Cortex of kidney (tissue), 1 donor: ENCODE results near the gene HMGB4.

Source experiments
- DNase-seq: peaks from one replicate; lab custom pipeline; 2025; lab: John Stamatoyannopoulos, UW

Gene HMGB4

GRCh38 chr1:33863779-33864178 lies at the start of gene HMGB4:
Gene HMGB4 (plus strand): TSS chr1:33864079. CDS start chr1:33864192, 113 bp downstream.
- no peak for DNase-seq

DNA sequence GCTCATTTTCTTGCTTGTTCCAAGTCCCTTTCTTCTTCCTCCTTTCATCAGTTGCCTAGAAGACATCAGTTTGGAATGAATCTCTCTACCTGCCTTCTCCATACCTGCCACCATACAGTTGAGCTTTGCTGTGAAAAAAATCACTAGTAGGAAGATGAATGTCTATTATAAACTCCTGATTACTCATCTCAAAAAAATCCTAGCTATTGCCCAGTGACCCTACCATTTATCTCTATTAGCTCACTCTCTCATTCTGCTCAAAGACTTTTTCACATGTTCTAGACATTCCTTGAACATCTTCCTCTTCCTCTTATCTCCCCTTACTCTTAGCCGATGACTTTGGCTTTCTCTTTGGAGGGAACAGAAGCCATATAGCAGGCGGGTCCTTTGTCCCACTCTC lies 49.7 kb upstream of the HMGB4 start:
- no peak for DNase-seq

DNA sequence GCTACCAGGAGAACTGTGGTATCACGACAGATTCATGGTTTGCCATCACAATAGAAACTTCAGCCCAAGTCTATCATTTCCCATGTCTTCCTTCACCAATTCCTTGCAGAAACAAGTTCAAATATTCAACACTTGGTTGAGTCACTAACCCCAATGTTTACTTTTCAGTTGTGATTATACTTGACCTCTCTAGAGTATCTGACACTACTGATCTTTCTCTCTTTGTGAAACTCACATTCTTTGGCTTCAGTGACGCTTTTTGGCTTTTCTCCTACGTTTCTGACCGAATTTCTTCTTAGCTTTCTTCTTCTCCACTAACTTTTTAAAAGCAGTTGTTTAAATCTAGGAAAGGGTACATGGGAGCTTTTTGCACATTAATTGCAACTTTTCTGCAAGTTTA lies 48.8 kb upstream of the HMGB4 start:
- DNase-seq, result no peak

- no peak for DNase-seq
Measured at GRCh38 chr1:33818071-33818470, 45.8 kb upstream of the HMGB4 start.

- no peak for DNase-seq
Measured at GRCh38 chr1:33819290-33819912, 44.5 kb upstream of the HMGB4 start.

DNA sequence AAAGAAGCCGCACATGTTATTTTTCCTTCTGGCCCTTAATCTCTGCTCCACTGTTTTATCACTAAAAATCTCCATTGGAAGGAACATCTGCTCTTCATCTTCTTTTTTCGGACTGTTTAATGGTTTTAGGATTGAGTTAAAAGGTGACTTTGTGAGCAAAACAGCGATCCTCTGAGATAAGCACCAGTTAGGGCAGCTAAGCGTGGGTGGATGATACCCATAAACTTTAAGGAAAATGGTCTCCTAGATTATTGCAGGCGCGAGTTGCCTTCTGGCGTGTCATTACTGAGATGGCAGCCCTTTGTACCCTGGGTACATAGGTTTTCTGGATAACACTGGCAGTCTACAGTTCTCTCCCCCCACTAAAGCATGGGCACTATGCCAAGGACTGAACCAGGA lies 44.0 kb upstream of the HMGB4 start:
- DNase-seq, result no peak

DNA sequence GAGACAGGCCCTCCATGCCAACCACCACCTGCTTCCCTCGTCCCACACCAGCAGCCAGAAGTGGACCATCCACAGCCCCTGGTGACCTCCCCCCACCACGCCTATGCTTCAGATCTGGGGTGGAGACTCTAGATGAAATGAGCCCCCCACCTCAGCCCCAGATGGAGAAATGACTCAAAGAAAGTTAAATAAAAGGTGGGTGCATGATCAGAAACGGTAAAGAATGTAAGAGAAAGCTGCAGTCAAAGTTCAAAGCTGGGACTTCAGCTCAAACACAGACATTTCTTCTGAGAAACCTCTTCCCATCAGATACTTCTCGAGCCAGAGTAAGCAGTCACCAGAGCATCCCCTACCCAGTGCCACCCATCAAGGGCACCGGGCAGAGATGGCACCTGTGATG lies 43.1 kb upstream of the HMGB4 start:
- no peak for DNase-seq

DNA sequence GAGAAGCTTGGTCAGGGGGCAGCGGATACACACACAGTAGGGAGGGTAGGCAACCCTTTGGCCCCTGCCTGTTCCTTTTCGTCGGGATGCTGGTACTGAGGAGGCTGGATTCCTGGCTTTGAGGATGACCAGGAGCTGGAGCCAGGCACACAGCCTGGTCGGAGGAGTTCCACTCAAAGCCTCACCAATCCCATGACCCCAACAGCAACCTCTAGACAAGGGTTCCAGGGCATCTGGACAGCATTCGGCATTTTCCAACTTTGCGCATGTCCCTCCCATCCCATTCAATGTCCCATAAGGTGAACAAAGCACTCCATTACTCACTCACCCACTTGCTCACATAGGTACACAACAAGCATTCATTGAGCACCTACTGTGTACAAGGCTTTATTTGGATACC lies 42.6 kb upstream of the HMGB4 start:
- DNase-seq, result no peak

DNA sequence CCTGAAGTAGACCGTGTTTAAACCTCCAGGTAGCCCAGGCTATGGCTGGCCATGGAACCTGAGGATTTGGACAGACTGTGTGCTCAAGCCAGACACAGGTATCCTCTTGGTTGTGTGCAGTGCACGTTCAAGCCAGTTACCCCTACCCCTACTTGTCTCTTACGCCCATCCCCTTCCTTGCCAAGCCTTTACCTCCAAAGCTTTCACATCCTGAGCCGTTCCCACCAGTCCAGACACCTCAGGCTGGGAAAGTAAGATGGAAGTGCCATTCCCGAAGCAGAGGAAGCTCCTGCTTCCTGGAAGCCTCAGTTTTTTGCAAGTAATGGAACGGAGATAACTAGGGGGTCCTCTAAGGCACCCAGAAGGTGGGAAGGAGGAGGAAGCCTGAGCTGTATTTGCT lies 41.5 kb upstream of the HMGB4 start:
- DNase-seq, result no peak

- no peak for DNase-seq
Measured at GRCh38 chr1:33823401-33823800, 40.5 kb upstream of the HMGB4 start.

DNA sequence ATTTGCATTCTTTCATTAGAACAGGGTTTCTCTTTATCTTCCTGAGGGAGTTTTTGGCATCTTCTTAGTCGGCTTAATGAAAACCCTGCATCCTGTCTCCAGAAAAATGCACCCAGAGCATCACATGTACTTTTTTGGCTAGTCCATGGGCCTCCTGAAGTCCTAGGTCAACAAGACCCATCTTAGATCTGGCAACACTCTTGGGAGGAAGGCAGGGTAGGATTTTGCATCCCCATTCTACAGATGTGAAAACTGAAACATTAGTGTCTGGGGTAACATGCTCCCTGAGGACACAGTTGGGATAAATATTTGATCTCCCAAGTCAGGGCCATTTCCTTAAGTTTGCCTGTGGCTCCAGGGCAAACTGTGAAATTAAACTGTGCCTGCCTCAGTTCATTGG lies 40.0 kb upstream of the HMGB4 start:
- DNase-seq, result no peak

- DNase-seq, result no peak
Measured at GRCh38 chr1:33824321-33824720, 39.6 kb upstream of the HMGB4 start.

DNA sequence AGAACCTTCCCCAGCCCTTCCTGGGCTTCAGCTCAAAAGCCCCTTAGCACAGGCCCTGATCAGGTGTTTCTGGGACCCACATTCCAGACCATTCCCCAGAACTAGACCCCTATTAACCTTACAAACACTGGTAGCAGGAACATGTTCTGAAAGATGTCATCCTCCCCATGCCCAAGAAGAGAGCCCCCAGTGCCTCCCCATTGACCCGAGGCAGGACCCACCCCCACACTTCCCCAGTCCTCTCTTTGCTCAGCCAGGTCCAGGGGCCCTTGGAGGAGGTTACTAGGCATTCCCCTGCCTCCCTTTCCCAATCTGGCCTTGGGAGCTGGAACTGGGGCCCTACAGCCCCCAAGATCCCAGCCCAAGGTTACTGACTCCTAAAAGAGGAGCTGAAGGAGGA lies 38.9 kb upstream of the HMGB4 start:
- DNase-seq, result no peak

GRCh38 chr1:33825506-33825905 lies 38.4 kb upstream of the HMGB4 start:
- no peak for DNase-seq

GRCh38 chr1:33826311-33826710 lies 37.6 kb upstream of the HMGB4 start:
- DNase-seq, result no peak

- no peak for DNase-seq
Measured at GRCh38 chr1:33826711-33827110, 37.2 kb upstream of the HMGB4 start.

GRCh38 chr1:33828059-33828458 lies 35.8 kb upstream of the HMGB4 start:
- no peak for DNase-seq

DNA sequence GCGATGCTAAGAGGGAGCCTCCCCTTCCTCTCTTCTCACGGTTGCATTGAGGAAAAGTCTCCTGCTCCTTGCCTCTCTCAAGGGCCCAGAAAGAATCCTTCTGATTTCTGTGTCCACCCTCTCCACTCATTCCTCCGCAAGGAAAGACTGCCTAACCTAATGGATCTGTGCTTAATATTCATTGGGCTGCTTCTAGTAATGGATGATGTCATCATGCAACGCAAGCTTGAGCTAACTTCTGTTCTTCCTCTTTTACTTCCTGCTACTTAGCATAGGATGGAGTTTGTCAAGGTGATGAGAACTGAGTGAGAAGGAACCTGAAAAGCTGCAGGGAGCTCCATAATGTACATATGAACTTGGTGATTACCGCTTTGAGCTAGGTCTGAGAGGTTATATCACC lies 35.2 kb upstream of the HMGB4 start:
- no peak for DNase-seq

GRCh38 chr1:33836911-33837310 lies 27.0 kb upstream of the HMGB4 start:
- no peak for DNase-seq

GRCh38 chr1:33837635-33838034 lies 26.2 kb upstream of the HMGB4 start:
- no peak for DNase-seq

DNA sequence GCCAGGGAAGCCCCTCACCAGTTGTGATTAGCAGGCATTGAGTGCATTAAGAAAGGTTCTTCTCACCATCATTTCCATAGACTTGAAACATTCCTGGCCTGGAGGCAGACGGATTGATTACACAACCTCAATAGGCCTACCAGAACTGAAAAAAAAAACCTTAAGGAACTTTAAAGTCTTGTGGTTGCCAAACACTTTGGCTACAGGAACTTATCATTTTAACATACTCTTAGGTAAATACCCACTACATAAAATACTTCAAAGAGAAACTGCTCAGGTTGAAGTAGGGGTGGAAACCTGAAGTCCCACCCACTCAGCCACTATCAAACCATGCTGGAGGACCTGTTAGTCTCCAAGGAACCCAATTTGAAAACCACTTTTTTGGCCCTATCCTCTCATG lies 22.4 kb upstream of the HMGB4 start:
- DNase-seq, result no peak

- no peak for DNase-seq
Measured at GRCh38 chr1:33842348-33842747, 21.5 kb upstream of the HMGB4 start.

DNA sequence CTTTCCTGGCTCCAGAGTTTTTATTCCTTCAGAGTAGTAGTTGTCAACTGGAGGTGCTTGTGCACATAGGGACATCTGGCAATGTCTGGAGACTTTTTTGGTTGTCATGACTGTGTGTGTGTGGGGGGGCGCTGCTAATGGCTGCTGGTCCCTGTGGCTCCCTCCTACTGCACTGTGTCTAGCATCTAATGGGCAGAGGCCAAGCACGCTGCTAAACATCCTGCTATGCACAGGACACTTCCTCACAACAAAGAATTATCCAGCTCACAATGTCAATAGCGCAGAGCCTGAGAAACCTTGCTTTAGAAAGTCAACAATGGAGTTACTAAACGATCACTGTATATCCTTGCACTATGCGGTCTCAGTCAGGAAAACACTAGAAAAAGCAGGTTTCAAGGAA lies 19.7 kb upstream of the HMGB4 start:
- DNase-seq, result no peak

DNA sequence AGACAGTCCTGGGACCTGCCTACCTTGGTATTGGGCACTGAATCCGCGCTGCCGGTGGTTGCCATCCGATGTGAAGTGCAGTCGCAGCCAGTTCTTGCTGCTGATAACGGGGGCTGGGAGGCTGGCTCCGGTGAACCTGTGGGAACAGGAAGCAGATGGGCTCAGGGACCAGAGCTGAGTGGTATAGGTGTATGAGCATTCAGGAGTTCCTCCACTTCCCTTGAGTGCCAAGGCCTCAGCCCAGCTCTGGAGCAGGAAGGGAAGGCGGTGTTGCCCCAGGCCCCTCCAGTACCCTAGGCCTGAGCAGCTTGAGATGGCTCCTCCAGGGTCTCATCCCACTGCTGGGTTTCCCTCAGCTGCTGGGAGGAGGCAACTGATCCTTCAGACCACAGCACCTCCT lies 17.0 kb upstream of the HMGB4 start:
- no peak for DNase-seq
